Activated CD8-positive, alpha-beta memory T cell treated with anti-CD3 and anti-CD28 coated beads, Interleukin-2, amount 50 U/mL, for 24 hours (primary cell): Measurements from ENCODE around the gene RAPGEFL1.
"Not testable (repeated sequence)": the region's sequence is repeated elsewhere in the genome, so short reads cannot be mapped to it uniquely, and the experiment has no call there.

Experiments used
- DNase-seq: peaks from one replicate; pipeline ENCODE4 v3.0.0-alpha.2; 2020; ENCODE audit errors: extremely low read depth

Gene RAPGEFL1

GRCh38 chr17:40174514-40174913 is 2.8 kb upstream of the RAPGEFL1 start:
- no peak for DNase-seq

DNA sequence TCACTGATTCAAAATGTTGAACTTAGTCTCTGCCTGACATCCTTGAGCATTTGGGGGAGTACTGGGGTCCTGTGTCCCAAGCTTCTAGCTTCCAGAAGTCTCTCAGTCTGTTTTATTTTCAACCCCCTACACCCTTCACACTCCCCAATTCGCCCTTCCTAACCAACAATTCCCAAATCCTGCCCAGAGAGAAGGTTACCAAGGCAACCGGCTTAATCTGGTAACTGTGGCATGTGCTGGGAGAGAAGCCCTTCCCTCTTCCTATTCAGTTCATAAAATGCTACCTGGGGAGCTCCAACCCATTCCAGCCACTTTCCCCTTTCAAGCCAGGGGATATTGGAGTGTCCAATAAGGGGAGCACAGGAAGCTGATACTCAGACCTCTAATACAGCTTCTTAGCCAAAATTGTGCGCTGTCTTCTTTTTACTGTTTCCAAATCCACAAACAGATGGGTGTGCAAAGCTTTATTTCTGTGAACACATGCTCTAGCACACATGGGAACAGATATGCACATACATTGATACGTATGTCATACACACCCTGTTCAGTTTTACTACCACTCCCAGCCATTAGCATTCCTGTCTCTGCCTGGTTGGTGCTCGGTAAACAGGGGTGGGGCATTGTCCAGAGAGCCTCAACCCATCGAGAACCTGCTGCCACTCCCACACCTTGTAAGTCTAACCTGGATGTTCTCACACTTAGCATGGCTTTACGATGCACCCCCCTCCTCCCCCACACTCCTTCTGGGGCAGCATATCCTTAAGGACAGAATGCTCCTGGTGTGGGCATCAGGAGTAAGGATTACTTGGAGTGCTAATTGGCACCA is 1.1 kb upstream of the RAPGEFL1 start:
- no peak for DNase-seq

DNA sequence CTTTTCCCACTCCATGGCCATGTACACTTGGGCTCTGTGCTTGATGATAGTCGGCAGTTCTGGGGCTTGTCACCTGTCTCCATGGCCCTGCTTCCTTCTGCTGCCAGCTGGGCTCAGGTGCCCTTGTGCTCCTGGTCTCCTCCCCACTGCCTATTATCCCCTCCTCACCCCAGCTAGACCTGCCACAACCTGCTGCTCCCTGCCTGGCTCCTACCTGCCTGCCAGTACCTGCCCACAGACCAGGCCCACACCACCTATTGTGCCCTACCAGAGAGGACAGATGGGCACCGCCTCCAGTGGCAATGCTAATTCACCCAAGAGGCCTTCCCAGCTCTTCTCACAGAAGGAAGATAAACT is 538 bp upstream of the RAPGEFL1 start:
- no peak for DNase-seq

DNA sequence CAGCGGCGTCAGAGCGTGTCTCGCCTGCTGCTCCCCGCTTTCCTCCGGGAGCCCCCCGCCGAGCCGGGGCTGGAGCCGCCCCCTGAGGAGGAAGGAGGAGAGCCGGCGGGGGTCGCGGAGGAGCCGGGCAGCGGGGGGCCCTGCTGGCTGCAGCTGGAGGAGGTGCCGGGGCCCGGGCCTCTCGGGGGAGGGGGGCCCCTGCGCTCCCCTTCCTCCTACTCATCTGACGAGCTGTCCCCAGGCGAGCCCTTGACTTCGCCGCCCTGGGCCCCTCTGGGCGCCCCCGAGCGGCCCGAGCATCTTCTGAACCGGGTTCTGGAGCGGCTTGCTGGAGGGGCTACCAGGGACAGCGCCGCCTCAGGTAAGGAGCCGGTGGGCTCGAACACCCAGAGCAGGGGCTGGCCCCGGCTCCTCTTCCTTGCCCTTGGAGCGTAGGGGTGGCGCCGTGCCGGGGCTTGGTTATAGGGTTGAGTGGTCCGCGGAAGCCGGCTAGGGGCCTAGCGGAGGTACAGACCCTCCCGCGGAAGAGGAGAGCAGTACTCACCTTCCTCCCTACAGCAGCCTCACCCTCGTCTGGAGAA is 841 bp downstream of the RAPGEFL1 start:
- DNase-seq = no peak

- DNase-seq = no peak
Measured at GRCh38 chr17:40178660-40179059, 1.4 kb downstream of the RAPGEFL1 start.

- DNase-seq = no peak
Measured at GRCh38 chr17:40179923-40180659, 2.8 kb downstream of the RAPGEFL1 start.

DNA sequence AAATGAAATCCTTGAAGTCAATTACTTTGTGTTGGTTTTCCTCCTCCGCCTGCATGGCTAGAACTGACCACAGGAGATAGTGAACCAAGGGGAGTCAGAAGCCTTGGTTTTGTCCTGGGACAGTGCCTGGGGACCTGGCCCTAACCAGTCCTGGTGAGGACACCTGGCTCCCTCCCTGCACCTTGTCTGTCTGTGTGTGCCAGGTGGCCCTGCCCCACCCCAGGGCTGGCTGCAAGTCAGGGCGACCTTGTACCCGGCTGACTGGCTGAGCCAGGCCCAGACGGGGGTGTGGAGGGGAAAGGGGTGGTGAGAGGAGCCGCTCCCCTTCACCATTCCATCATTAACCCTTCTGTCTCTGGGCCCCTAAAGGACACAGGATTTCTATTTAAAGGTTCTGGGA is 3.4 kb downstream of the RAPGEFL1 start:
- DNase-seq = no peak

DNA sequence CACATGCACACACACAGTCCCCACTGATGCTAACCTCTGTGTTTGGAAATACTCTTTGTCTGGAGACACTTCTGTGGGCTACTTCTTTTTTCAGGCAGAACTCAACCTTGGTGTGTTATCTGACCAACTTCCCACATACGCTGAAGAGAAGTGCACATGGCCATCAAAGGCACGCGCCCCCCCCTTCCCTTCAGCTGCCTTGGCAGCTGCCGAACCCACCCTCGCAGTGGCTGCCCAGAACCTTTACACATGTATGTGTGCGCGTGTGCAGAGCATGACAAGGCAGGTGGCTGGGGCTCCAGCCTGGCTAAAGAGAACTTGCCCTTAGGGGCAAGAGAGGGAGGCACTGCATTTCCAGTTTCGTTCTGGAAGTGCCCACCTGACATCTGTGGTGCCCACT is 3.9 kb downstream of the RAPGEFL1 start:
- DNase-seq = no peak

DNA sequence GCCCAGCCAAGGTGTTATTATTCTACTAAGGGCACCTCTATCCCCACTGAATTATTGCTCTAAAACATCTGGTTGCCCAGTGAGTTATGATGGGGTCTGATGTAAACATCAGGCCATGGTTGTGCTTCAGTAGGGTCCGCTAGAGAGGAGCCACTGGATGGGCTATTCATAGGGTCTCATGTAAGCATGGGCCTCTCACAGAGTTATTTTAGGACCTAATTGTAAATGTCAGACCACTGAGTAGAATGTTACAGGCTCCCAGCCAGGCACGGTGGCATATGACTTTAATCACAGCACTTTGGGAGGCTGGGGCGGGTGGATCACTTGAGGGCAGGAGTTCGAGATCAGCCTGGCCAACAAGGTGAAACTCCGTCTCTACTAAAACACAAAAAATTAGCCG is 5.3 kb downstream of the RAPGEFL1 start:
- DNase-seq = no peak

DNA sequence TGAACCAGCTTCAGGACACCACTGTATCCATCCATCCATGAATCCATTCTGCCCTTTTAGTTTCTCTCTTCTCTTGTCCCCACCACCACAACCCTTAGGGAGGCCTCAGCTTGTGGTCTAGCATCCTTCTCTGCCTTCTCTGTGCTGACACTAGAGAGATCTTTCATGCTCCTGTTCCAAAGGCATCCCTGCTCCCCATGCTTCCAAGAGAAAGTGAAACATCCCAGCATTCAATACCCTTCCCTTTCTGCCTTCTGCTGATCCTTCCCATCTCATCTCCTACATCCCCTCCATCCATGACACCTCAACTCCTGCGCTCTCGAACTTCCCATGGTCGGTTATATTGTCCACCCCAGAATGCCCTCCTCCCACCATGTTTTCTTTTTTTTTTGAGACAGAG is 10.0 kb downstream of the RAPGEFL1 start:
- no peak for DNase-seq

DNA sequence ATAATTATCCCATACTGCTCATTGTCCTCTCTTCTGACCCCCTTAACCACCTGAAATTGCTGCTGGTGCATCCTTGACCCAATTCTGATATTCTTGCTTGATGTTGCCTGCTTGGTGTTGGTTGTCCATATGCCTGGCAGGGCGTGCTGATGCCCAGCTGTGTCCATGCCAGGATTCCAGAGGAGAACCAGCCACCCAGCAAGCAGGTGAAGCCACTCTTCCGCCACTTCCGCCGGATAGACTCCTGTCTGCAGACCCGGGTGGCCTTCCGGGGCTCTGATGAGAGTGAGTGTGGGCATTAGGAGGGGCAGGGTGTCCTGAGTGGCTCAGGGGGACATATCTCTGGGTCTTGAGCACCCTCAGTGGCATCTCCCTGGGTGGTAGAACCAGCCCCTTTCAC is 11.4 kb downstream of the RAPGEFL1 start:
- no peak for DNase-seq

DNA sequence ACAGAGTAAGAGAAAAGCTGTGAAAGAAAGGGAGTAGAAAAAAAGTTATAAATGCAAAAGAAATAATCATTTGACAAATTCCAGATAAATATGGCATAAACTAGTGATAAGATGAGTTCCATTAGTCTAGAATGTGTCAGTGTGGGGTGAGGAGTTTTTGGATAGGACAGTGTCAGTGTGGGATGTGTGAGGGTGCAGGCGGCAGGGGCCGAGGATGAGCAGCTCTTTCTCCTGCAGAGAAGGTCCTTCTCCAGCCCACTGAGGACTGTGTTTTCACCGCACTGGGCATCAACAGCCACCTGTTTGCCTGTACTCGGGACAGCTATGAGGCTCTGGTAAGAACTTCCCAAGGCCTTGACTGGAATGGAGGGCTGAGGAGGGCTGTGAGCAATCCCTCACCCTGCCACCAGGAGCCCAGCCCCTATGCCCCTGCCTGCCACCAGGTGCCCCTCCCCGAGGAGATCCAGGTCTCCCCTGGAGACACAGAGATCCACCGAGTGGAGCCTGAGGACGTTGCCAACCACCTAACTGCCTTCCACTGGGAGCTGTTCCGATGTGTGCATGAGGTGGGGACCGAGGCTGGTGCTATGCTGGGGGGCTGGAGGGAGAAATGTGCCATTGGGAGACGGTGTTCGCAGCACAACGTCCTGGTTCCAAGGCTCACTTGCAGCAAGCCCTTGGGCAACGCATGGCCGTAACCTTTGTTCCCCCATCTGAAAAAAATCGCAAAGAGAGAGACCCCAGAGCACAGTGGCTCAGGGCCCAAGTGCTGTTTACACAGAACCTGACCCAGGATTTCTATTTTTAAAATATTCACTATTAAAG is 13.1 kb downstream of the RAPGEFL1 start:
- DNase-seq = no peak

GRCh38 chr17:40191237-40192208 is 14.3 kb downstream of the RAPGEFL1 start:
- DNase-seq = peak; percentile 27

- no peak for DNase-seq
Measured at GRCh38 chr17:40192961-40193360, 15.7 kb downstream of the RAPGEFL1 start.

DNA sequence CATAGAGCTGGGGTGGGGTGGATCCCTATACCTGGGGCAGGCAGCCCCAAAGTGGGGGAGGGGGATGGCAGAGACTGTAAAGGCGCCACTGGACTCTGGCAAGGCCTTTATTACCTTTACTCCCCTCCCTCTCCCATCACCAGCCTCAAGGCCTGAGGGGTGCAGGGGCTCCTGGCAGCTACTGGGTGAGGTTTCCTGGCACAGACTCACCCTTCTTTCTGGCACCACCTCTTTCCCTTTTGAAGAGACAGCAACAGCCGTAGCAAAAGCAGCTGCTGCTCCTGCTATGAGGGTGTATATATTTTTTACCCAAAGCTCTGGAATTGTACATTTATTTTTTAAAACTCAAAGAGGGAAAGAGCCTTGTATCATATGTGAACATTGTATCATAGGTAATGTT is 17.6 kb downstream of the RAPGEFL1 start:
- DNase-seq = no peak

DNA sequence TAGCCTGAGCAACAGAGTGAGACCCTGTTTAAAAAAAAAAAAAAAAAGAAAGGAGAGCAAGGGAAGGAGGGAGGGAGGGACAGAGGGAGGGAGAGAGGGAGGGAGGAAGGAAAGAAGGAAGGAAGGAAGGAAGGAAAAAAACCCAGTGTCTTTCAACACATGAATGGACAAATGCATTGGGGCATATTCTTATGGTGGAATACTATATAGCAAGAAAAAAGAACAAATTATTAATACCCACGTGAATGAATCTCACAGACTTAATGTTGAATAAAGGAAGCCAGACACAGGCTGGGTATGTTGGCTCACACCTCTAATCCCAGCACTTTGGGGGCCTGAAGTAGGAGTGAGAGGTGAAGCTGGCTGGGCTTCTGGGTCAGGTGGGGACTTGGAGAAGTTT is 20.3 kb downstream of the RAPGEFL1 start:
- no peak for DNase-seq

DNA sequence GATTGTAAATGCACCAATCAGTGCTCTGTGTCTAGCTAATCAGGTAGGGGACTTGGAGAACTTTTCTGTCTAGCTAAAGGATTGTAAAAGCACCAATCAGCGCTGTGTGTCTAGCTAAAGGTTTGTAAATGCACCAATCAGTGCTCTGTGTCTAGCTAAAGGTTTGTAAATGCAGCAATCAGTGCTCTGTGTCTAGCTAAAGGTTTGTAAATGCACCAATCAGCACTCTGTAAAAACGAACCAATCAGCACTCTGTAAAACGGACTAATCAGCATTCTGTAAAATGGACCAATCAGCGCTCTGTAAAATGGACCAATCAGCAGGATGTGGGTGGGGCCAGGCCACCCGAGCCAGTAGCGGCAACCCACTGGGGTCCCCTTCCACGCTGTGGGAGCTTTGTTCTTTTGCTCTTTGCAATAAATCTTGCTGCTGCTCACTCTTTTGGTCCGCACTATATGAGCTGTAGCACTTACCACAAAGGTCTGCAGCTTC is 20.7 kb downstream of the RAPGEFL1 start:
- DNase-seq = not testable (repeated sequence)

- DNase-seq = no peak
Measured at GRCh38 chr17:40198576-40198975, 21.3 kb downstream of the RAPGEFL1 start.

- DNase-seq = no peak
Measured at GRCh38 chr17:40203131-40203530, 25.9 kb downstream of the RAPGEFL1 start.

- DNase-seq = not testable (repeated sequence)
Measured at GRCh38 chr17:40206193-40206592, 28.9 kb downstream of the RAPGEFL1 start.
